ENCODE measurements around the gene GIN1.

GIN1 gene

DNA sequence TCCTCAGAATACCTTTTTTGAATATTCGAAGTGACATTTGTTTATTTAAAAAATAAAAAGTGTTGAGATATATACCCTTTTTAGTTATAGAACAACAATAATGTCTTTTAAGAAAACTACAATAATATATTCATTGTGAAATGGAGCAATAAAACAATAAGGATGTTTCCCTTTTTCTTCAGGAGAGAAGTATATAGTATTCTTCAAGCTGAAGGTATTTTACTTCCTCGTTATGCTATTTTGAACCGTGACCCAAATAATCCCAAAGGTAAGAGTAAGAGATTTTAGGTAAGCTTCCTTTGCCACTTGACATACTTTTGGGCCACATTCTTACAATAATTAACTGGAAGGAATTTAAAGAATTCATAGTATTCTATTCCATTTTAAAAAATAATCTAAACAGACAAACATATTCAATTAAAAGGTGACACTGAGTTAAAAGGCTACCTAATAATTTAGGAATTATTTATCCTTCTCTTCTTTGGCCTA is 18.3 kb upstream of the GIN1 start:
- TF ChIP-seq CTCF (IDR thresholded peaks at IDR 0.05; ENCODE audit: borderline replicate concordance, insufficient read depth, low read depth, low read length) = no peak
- no peak overlapping the region for H3K4me3 ChIP-seq (ENCODE audit: low read depth, low read length)

DNA sequence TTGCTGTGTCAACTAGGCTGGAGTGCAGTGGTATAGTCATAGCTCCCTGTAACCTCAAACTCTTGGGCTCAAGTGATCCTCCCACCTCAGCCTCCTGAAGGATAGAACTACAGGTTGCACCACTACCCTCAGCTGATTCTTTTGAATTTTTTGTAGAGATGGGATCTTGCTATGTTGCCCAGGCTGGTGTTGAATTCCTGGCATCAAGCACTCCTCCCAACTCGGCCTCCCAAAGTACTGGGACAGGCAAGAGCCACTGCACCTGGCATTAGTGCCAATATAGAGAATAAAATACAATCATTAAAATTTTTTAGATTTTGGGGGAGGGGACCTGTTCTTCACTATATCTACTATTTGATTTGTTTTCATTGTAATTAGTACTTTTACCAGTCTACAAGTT is 15.5 kb upstream of the GIN1 start:
- TF ChIP-seq CTCF (IDR thresholded peaks at IDR 0.05; ENCODE audit: borderline replicate concordance, insufficient read depth, low read depth, low read length) = no peak
- no peak overlapping the region for H3K4me3 ChIP-seq (ENCODE audit: low read depth, low read length)

DNA sequence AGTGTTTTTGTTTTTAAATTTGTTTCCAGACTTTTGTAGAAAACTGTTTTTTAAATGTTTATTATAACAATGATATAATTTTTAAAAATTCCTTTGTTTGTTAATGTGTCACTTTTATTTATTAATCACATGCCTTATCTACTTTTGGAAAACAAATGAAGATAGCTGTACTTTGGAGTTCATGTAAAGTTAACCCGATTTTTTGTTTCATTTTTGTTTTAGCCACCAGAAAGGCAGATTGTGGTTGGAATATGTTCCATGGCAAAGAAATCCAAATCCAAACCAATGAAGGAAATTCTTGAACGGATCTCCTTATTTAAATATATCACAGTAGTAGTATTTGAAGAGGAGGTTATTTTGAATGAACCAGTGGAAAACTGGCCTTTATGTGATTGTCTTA is 13.3 kb upstream of the GIN1 start:
- H3K4me3 ChIP-seq (ENCODE audit: low read depth, low read length) = no peak overlapping the region
- TF ChIP-seq CTCF (IDR thresholded peaks at IDR 0.05; ENCODE audit: borderline replicate concordance, insufficient read depth, low read depth, low read length) = no peak

- TF ChIP-seq CTCF (IDR thresholded peaks at IDR 0.05; ENCODE audit: borderline replicate concordance, insufficient read depth, low read depth, low read length) = no peak
- no peak overlapping the region for H3K4me3 ChIP-seq (ENCODE audit: low read depth, low read length)
Observed at GRCh38 chr5:103132684-103133083, 12.7 kb upstream of the GIN1 start.

DNA sequence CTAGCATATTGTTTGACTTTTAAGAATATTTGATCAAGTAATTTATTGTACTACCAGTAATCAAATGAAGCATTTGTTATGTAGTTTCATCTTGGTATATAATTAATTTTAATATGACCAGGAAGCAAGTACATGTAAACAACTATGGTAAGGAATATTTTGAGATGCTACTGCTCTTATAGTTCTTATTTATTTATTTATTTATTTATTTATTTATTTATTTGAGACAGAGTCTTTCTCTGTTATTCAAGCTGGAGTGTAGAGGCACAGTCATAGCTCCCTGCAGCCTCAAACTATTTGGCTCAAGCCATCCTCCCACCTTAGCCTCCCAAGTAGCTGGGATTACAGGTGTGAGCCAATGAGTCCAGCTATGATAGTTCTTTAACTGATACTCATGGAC is 8.3 kb upstream of the GIN1 start:
- TF ChIP-seq CTCF (IDR thresholded peaks at IDR 0.05; ENCODE audit: borderline replicate concordance, insufficient read depth, low read depth, low read length) = no peak
- no peak overlapping the region for H3K4me3 ChIP-seq (ENCODE audit: low read depth, low read length)

DNA sequence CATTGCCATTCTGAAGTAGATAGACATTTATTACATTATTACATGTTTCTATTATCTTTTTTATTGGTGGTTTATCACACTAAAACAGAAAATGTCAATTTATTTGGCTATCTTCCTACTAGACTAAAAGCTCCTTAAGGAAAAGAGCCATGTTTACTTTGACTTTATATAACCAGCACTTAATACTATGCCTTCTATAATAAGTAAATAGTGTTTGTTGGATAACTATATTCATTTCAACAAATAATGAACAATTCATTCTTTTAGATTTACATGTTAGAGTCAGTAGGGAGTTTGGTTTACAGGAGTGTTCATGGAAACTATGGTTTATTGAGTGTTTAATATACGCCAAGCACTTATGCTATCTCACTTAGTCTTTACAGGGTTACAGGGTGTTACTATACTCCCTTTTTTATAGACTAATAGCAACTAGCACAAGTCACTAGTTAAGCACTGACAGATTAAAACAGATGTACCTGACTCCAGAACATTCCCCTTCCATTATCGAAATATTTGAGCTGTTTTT is 7.4 kb upstream of the GIN1 start:
- no peak for TF ChIP-seq CTCF (IDR thresholded peaks at IDR 0.05; ENCODE audit: borderline replicate concordance, insufficient read depth, low read depth, low read length)
- H3K4me3 ChIP-seq (ENCODE audit: low read depth, low read length) = no peak overlapping the region

GRCh38 chr5:103126557-103126956 is 6.6 kb upstream of the GIN1 start:
- TF ChIP-seq CTCF (IDR thresholded peaks at IDR 0.05; ENCODE audit: borderline replicate concordance, insufficient read depth, low read depth, low read length) = no peak
- no peak overlapping the region for H3K4me3 ChIP-seq (ENCODE audit: low read depth, low read length)

Measured in GM12875 (cell line).